ENCODE data around the gene SKIC8. TPM values are rescaled to one million over a fixed set of nuclear protein-coding genes. Genes with fewer than 3 reads are reported as not detected.

SKIC8 gene
- total RNA-seq = 10 to 100 TPM; 29.8 to 38.6 TPM

GRCh38 chr15:78299101-78299930 lies at the start of gene SKIC8:
Gene SKIC8, minus strand, starts transcription at chr15:78299609. Its CDS starts 3,923 bp downstream, at chr15:78295686.
- Histone ChIP-seq H3K27me3 (no peaks in the 10 kb centered on the region), H3K4me3 (peak within 1 kb of the TSS; percentile 93 to 94), H3K27ac (peak within 1 kb of the TSS; percentile 67 to 81), H3K4me1 (peaks cover 0 to 13% of the 10 kb centered on the region in 2 donors), H3K9me3 (no peaks in the 10 kb centered on the region), H3K36me3 (no peaks in the 10 kb centered on the region)
- TF ChIP-seq, protein P1, sequence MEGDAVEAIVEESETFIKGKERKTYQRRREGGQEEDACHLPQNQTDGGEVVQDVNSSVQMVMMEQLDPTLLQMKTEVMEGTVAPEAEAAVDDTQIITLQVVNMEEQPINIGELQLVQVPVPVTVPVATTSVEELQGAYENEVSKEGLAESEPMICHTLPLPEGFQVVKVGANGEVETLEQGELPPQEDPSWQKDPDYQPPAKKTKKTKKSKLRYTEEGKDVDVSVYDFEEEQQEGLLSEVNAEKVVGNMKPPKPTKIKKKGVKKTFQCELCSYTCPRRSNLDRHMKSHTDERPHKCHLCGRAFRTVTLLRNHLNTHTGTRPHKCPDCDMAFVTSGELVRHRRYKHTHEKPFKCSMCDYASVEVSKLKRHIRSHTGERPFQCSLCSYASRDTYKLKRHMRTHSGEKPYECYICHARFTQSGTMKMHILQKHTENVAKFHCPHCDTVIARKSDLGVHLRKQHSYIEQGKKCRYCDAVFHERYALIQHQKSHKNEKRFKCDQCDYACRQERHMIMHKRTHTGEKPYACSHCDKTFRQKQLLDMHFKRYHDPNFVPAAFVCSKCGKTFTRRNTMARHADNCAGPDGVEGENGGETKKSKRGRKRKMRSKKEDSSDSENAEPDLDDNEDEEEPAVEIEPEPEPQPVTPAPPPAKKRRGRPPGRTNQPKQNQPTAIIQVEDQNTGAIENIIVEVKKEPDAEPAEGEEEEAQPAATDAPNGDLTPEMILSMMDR (IDR thresholded peaks at IDR 0.05) = no peak
- DNase-seq (ENCODE audit: low spot score) = peak; percentile 90

- Histone ChIP-seq H3K36me3 (no peaks in the 10 kb centered on the region), H3K27me3 (no peaks in the 10 kb centered on the region), H3K9me3 (no peaks in the 10 kb centered on the region), H3K4me3 (no peak overlapping the region), H3K27ac (no peak overlapping the region), H3K4me1 (no peaks in the 10 kb centered on the region)
- TF ChIP-seq, protein P1 (IDR thresholded peaks at IDR 0.05) = no peak
- DNase-seq (ENCODE audit: low spot score) = no peak
Measured at GRCh38 chr15:78347586-78348543, 48.5 kb upstream of the SKIC8 start.

DNA sequence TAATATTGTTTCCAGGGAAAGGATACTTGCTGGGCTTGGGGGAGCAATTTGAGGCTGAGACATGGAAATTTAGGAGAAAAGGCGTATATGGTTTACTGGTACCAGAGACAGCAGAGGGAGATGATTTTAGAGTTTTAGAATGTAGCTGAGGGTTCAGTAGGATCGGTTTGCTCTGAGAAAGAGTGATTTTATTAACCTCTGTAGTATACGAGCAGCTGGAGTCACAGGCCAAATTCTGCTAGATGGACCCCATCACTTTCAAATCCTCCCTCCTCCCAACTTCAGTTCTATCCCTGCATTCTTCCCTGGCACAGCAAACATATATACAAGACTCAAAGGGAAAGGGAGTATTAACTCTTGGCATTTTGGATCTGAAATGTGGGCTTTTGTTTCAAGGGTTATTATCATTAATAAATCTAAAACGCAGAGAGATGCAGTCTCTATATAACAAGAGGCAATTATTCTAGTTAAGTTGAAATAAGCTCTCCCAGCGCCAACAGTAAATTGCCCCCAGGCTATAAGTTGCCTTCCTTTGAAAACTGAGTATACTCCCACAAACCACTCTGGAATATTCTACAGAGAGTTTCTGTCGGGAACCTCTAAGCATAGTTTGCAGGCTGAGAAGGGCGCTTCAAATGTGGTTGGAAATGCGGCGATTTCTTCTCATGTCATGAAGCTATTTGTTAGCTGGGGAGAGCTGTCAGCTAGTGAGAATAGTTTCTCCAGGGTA lies 46.2 kb upstream of the SKIC8 start:
- TF ChIP-seq, protein P1 (IDR thresholded peaks at IDR 0.05) = no peak
- H3K27ac ChIP-seq = no peak overlapping the region
- H3K9me3 ChIP-seq = no peaks in the 10 kb centered on the region
- peaks cover 0 to 10% of the 10 kb centered on the region in 2 donors for H3K4me1 ChIP-seq
- H3K36me3 ChIP-seq = no peaks in the 10 kb centered on the region
- no peak overlapping the region for H3K4me3 ChIP-seq
- peaks cover 2 to 3% of the 10 kb centered on the region in 2 donors for H3K27me3 ChIP-seq
- no peak for DNase-seq (ENCODE audit: low spot score)

DNA sequence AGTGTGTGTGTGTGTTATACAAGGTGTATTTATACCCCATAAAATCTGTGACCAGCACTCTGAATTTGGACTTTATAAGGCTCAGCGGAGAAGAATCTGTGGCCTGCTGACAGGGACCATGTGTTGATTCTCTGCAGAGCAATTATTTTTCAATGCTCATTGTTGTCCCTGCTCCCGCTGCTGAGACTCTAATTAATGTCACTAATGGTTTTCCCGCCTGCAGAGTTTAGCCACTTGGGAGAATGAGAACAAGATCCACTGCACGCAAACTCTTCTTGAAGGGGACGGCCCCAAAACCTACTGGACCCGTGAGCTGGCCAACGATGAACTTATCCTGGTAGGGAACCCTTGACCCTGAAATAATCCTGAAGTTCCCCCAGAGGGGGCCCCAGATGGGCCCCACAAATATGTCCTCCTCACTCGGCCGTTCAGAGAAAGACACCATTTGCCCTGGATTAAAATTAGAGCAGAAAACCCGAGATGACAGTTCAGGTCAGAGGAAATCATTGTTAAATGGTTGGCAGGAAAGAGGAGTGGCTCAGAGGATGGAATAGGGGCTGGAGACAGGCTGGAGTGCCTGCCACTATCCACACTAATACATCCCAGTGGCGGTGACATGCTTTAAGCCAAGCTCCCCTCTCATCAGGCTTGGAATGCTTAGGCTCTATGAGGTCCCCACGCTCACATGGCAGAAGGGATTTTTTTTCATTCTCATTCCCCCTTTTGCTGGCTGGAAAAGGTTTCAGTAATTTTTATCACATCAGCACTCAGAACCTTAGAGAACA lies 44.1 kb upstream of the SKIC8 start:
- Histone ChIP-seq H3K4me1 (peaks cover 0 to 16% of the 10 kb centered on the region in 2 donors), H3K36me3 (no peaks in the 10 kb centered on the region), H3K4me3 (no peak overlapping the region), H3K27ac (no peak overlapping the region), H3K27me3 (peaks cover 6 to 18% of the 10 kb centered on the region in 2 donors), H3K9me3 (no peaks in the 10 kb centered on the region)
- no peak for DNase-seq (ENCODE audit: low spot score)
- TF ChIP-seq, protein P1 (IDR thresholded peaks at IDR 0.05) = no peak

GRCh38 chr15:78342021-78342420 lies 42.6 kb upstream of the SKIC8 start:
- H3K4me3 ChIP-seq = no peak overlapping the region
- no peaks in the 10 kb centered on the region for H3K36me3 ChIP-seq
- TF ChIP-seq, protein P1 (IDR thresholded peaks at IDR 0.05) = no peak
- DNase-seq (ENCODE audit: low spot score) = no peak
- H3K27ac ChIP-seq = no peak overlapping the region
- peaks cover 0 to 16% of the 10 kb centered on the region in 2 donors for H3K4me1 ChIP-seq
- H3K9me3 ChIP-seq = no peaks in the 10 kb centered on the region
- H3K27me3 ChIP-seq = peaks cover 6 to 18% of the 10 kb centered on the region in 2 donors
